Tongue (tissue), 2 donors: Measurements from ENCODE around the gene ENOX2. TPM values are rescaled to one million over a fixed set of nuclear protein-coding genes. Genes with fewer than 3 reads are reported as not detected.

Experiments
- DNase-seq: peaks from one replicate; pipeline ENCODE4 v3.0.0-alpha.2; 2015
- total RNA-seq: library from RNA; depleted of rRNA; stranded (reverse); fragments of >200 nt; gene quantifications from one replicate; pipeline ENCODE4 v1.2.3, GENCODE V29; 2014

Gene ENOX2
- total RNA-seq, 1 donor from 2014 or later = 9.2 TPM

DNA sequence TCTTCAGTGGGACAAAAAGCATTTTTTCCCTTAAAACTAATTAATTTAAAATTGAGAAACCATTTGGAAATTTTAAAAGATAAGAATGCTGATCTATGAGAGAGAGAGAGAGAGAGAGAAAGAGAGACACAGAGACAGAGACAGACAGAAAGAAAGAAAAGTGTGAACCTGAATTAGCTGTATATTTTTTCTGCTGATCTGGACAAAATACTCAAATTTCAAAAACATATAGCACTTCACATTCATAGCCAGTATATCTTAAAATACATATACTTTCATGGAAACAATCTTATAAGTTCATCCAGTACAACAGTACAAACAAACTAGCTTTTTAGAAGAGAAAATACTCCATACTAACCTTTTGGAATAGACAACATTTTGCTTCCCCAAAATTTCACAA, 18.4 kb downstream of the ENOX2 start:
- DNase-seq = no peak

DNA sequence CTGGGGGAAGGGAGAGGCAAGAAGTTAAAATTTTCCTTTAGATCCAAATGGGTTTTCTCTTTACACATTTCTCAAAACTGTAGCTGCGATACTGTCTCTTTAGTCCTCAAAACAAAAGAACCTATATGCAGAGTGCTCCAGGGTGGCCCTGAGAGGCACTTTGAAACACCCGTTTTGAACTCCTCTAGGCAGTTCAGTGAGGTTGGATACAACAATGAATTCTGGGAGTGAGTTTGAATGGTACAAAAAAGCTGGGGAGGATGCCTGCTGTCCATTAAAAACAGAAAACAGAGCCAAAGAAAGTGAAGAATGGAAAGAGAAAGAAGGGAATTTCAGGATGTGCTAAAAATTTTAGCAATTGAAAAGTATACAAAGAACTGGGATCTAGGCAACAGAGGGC, 23.1 kb downstream of the ENOX2 start:
- no peak for DNase-seq

DNA sequence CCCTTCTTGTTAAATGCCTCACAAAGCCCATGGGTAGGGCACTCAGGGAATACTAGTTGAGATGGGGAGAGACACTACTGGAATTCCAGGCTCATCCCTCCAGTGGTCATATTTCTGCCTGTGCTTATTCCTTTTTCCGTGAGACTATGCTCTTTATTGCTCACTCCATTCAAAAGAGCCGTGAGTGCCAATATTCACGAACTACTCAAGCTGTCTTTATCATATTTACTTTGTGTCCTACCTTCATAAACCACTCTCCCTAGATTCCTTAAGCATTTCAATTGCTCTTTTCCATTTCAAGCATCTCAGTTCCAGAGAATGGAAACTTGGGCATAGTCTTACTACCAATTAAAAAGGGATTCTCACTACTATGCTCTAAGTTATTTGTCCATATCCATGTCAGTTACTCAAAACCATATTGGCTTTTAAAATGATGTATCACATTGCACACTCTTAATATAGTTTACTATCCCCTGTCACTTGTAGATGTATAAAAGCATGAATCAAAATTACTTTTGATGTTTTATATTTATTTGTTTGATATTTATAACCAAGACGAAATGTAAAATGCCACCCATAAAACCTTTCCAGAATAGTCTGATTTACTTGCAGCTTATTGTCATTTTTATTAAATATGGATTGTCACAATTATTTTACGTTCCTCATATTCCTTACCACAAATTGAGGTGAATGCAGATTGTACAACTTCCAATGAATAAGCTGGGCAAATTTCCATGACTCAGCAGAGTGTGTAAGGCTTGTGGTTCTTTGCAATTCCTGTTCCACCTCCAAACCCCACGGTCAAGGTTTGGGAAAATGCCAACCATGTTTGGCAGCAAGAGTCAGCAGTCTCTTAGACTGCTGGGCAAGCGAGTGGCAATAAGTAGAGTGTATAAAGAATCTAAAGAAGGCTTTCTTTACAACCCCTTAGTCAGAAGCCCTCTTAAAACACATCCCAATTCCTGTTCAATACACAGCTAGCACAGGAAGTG, 24.4 kb downstream of the ENOX2 start:
- DNase-seq = no peak

DNA sequence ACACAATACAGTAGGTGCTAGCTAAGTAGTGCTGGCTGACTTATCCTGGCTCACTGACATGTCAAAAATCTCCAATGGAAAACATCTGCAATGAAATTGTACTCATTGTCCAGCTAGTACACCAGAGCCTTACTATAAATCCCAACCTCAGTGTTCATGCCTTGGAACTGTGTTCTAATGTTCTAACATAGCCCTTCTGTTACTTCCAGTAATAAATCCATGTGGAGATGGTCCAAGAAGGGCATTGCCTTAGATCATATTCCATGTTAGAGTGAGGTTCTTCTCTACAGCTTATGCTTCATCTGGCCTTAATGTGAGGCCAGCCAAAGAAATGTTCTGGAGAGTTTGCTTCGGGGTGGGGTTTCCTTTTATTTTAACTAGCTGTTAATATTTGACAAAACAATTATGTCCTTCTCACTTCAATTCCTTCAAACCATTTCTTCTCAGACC, 25.1 kb downstream of the ENOX2 start:
- DNase-seq = no peak

DNA sequence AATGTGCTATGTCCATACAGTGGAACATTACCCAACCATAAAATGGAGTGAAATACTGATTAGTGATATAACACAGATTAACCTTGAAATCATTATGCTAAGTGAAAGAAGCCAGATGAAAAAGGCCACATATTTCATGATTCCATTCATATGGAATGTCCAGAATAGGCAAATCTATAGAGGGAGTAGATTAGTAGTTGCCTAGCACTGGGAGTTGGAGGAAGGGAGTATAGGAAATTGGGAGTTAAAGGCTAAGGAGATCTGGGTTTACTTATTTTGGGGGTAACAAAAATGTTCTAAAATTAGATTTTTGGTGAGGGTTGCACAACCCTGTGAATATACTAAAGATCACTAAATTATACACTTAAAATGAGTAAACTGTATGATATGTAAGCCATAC, 26.8 kb downstream of the ENOX2 start:
- DNase-seq = no peak

DNA sequence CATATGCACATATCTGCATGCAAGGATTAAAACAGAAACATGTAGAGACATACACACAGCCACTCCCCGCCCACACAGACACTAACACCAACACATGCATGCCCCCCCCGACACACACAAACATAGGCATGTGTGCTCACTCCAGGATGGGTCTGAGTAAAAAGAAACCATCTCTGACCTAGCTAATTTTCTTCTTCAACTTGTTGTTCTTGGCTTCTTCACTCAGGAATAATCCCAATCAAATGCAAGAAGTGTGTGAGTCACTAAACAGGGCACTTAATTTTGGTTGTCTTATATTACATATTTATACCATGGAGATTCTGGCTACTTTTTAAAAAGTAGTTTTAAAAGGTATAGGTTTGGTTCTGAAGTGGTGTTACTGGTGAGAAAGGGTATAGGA, 28.3 kb downstream of the ENOX2 start:
- DNase-seq = no peak

DNA sequence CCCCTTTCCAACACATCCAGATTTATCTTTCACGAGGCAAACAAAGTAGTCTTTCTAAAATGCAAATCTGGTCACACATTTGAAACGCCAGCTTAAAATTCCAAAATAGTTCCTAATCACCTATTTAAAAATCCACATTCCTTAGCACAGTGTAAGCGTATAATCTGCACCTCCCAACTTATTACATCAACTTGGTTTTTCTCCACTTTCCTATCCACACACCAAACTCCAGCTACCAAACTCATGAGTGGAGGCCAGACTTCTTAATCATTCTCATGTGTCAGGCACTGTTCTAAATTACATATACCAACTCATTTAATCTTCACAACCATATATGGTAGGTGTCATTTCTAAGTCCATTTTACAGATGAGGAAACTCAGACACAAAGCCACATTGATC, 33.8 kb downstream of the ENOX2 start:
- DNase-seq = no peak

DNA sequence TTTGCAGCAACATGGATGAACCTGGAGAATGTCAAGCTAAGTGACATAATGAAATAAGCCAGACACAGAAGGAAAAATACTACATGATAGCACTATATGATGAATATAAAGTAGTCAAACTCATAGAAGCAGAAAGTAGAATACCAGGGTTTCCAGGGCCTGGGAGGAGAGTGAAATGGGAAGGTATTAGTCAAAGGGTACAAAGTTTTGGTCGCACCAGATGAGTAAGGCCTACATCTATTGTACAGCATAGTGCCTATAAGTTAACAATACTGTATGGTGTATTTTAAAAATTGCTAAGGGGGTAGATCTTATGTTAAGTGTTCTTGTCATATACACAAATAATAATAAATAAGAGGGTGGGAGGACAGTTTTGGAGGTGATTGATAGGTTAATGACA, 41.5 kb downstream of the ENOX2 start:
- DNase-seq = no peak

DNA sequence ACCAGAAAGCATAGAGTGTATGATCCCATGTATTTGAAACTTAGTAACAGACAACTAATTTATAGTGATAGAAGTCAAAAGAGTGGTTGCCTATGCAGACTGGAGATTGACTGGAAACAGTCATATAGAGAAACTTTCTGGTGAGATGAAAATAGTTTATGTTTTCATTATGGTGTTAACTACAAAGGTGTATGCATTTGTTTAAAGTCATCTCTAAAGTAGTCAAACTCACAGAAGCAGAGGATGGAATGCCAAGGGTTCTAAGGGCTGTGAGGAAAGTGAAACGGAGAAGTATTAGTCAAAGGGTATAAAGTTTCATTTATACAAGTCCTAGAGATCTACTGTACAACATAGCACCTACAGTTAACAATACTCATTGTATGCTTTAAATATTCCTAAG, 45.8 kb downstream of the ENOX2 start:
- DNase-seq = no peak

DNA sequence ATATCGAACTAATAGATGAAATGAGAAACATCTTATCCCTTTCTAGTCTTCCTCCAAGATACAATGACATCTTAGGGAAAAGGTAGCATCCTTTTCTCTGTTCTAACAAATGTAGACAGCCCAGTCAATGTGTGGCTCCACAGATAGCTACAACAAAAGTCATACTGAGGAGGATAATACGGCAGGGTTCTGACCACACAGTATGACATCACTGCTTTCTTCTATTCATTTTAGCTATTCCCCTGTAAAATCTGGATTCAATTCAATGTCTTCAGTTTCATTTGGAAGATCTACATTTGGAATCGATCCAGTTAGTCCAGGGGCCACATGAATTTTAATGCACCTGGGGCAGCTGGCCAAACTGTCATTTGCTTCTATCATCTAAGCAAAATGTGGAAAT, 51.4 kb downstream of the ENOX2 start:
- no peak for DNase-seq

DNA sequence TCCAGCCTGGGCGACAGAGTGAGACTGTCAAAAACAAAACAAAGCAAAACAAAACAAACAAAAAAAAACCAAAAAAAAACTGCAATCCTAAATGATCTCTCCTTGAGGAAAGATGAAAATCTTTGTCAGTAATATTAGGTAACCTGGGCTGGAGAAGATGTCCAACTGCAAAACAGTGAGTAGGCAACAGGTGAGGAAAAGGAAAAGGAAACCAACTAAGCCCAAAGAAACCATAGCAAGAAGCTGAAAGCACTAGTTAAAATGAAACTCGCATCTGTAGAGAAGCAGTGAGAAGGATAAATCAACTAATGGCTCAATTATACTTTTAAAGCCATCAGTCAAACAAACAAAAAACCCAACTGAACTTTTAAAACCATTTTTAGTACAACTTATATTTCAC, 54.2 kb downstream of the ENOX2 start:
- DNase-seq = no peak

DNA sequence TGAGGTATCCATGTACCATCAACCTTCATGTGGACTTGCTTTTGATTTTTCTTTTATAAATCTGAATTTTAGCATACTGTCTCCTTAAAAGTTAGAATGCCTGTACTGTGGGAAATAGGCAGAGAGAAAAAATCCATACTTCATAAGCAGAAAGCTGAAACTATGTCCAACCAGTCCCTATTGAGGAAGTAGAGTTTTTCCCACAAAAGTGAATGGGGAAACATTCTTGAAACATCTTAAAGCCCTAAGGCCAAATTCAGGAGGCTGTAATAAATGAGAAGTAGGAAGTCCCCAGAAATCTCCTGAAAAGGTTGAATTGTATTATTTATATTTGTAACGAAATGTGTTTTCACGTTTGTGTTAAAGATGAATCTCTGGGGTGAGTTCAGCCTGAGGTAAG, 56.3 kb downstream of the ENOX2 start:
- DNase-seq = no peak

DNA sequence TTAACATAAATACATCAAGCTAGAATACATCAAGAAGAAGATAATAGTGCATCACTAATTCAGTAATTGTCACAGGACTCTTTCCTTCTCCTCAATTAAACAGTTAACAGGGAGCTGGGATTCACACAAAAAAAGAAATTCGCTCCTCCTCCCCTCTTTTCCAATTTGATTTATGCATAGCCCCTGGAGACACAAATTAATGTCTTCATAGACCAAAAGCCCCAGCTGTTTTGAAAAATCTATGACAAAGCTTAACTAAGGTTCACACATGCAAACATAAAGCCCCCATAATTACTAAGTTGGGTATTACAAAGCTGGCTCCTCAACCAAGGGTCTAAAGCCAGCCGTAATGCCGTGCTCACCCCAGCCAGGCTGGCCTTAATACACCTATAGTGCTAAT, 61.2 kb downstream of the ENOX2 start:
- no peak for DNase-seq

DNA sequence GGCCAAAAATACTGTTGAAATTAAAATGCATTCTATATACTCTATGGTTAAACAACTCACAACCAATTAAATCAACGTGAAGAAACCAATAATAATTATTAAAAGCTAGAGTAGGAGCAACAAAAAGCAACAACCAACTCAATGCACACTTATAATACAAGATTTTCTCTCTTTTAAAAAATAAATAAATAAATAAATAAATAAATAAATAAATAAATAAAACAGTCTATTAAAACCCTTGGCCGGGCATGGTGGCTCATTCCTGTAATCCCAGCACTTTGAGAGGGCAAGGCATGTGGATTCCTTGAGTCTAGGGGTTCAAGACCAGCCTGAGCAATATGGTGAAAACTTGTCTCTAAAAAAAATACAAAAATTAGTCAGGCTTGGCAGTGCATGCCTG, 62.7 kb downstream of the ENOX2 start:
- DNase-seq = no peak

DNA sequence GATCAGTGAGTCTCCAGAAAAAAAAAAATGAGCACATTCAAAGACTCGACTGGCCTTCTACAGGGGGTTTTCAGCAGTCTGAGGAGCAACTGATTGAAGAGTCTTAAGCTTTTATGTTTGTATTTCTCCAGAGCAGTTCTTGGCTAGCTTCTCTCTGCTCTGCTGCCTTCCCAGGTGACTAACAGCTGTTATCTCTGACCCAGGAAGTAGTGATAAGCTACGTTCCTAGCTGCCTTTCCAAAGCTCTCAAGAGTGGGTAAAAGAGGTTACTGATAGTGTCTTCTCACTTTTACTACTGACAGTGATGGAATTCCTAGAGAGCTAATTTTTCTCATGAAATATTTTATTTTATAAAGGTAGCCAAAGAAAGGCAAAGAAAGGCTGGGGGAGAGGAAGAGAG, 66.6 kb downstream of the ENOX2 start:
- no peak for DNase-seq

DNA sequence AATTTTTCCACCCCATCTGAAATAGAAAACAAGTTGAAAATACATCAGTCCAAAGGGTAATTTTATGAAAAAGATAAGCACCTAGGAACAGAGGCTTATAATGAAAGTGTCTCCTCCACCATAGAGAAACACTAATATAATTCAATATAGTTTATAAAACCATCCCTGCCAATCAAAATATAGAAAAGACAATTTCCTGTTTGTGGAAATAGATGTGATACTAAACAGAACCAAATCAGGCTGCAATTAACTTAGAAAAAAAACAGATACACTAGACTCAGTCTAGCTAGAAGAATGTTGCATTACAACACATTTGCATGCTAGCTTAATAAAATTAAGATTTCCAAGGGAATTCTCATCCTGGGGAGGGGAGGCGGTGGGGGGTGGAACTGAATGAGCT, 68.2 kb downstream of the ENOX2 start:
- no peak for DNase-seq

DNA sequence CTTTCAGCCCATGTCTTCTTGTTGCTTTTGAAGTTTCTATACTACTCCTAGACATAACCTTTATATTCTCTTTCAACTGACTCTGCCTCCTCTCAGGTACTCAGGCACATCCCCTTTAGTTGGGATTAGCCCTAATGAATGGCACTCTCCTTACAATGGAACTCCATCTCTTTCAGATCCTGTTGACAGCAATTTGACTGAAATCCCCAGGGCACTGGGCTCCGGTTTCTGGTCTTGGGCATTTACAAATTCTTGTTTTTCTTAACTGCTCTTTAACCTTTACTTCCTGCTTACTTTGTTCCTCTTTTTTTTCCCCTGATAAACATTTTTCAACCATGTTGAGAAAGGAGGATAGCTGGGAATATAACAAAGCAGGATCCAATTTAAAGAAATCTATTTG, 68.9 kb downstream of the ENOX2 start:
- DNase-seq = no peak

DNA sequence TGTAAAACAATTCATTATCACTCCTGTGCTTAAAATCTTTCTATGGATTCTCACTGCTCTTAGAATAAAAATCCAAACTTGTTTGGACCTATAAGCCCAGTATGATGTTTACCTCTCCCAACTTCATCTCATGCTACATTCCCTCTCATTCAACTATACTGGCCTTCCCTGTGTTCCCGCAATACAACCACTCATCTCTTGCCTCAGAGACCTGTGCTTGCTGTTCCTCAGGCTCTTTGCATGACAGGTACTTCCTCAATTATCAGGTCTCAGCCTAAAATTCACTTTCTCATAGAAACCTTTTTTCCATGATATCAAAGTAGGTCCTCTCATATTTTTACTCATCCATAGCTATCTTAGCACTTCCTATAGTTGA, 71.7 kb downstream of the ENOX2 start:
- no peak for DNase-seq

DNA sequence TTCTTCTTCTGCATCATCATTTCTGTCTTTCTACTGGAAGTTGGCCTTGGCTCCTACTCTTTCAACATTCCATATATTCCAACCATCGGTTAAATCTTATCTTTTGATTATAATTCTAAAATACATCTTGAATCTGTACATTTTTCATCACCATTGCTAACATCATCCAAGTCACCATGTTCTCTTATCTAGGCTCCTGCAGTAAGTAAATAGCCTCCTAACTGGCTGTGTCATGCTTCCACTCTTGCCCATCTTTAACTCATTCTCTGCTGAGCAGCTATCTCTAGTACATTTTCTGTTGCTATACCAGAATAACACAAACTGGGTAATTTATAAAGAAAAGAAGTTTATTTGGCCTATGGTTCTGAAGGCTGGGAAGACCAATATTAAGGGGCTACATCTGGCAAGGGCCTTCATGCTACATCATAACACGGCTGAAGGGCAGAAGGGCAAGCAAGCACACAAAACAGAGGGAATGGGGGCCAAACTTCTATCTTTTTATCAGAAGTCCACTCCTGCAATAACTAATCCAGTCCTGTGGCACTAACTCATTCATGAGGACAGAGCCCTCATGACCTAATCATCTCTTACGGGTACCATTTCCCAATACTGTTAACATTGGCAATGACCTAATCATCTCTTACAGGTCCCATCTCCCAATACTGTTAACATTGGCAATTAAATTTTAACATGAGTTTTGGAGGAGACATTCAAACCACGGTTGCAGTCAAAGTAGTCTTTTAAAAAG, 72.2 kb downstream of the ENOX2 start:
- DNase-seq = no peak

DNA sequence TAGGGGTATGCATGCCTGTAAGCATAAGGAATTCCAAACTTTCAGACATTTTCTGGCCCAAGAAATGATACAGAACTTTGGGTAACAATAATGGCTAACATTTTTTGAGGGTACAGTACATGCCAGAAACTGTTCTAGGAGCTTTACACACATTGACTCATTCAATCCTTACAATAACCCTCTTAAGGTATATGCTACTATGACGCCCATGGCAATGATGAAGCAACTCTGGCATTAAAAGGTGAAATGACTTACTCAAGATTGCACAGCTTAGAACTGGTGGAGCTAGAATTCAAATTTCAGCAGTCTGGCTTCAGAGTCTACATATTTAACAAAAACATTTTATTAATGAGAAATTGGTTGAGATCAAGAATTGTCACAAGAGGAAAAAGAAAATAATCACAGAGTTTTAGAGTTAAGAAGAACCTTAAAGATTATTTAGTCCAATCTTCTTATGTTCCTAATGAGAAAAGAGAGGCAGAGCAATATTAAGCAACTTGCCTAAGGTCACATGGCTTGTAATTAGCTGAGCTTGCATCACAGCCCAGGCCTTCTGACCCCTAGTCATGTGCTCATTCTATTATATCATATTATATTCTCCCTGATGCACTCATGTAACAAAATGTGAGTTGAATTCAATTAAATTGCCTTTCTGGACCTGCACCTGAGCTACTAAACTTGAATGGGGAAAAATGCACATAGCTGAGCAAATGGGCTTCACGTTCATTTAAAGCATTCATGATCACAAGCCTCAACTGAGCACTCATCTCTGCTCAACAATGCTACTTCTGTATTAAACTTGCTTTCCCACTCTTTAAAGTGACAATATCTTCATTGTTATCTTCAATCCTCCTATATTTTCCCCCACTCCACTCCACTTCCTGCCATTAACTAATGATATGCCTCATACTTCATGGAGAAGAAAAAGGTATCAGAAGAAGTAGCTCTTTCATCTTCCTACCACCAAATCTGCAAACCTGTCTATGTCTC, 73.2 kb downstream of the ENOX2 start:
- no peak for DNase-seq

DNA sequence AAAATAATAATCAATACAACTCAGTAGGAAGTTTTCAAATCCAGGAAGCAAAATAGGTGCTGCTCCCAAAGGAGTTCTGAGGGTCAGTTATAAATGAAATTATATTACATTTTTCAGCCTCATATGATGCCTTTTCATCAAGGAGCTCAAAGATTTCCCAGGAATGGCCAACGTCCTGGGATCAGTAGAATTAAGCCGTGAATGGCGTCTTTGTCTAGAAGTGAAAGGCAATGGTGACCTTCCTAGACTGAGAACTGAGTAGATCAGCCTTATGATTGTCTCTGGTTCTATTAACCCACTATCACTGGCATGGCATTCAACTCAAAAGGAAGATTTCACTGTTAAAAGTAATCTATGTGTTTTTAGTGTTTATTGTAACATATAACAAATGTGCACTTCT, 74.4 kb downstream of the ENOX2 start:
- DNase-seq = no peak

DNA sequence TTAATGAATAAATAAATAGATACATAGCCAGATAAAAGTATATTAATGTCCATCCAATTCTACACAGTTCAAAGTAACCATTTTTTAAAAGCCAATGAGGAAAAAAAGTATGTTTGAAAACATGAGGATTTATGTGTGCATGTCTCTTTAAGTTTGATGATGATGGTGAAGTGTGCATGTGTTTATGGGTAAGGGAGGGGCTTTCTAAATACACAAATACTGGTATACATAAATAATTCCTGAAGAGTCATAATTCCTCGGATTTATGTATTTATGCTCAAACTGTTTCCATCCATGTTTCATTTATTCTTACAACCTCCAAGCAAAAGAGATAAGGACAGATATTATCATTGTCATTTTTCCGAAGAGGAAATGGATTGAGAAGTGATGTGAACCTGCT, 75.4 kb downstream of the ENOX2 start:
- DNase-seq = no peak
